ENCODE data around the gene MKI67. TPM values are rescaled to one million over a fixed set of nuclear protein-coding genes. Genes with fewer than 3 reads are reported as not detected.

The MKI67 gene
- total RNA-seq, 1 donor = 2.5 TPM

DNA sequence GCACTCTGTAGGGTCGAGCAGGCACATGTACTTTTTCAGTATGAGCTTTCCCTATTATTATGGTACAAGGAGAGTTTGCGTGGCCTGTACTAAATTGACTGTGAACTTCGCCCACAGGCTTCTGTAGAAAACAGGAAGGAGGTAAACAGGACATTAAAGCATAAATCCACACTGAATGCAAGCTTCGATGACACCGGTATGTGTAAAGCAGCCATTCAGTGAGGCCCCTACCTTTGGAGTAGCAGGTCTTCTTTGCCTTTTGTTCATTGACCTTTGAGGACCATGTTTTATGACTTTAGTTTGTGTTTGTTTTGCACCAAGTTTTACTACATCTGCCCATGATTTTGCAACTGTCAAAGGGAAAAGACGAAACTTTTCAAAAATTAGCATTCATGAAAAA lies 14.5 kb downstream of the MKI67 start:
- DNase-seq (ENCODE audit: insufficient read length, low spot score, missing footprints) = no peak
- Histone ChIP-seq H3K4me3 (ENCODE audit: insufficient read depth, low read length) (no peak overlapping the region), H3K27ac (ENCODE audit: low read depth, low read length) (no peak overlapping the region), H3K79me2 (ENCODE audit: insufficient read depth, low read length) (peaks cover 9% of the 10 kb centered on the region), H3K27me3 (ENCODE audit: insufficient read depth, low read length) (no peaks in the 10 kb centered on the region), H3K4me2 (ENCODE audit: insufficient read depth, low read length) (no peak overlapping the region), H3K4me1 (ENCODE audit: insufficient read depth, low read length) (no peaks in the 10 kb centered on the region), H4K20me1 (ENCODE audit: insufficient read depth, low read length) (no peaks in the 10 kb centered on the region), H3K36me3 (ENCODE audit: insufficient read depth, low read length) (peaks cover 86% of the 10 kb centered on the region), H3K9me3 (ENCODE audit: low read depth, low read length) (no peaks in the 10 kb centered on the region), H2AFZ (ENCODE audit: low read length) (no peak overlapping the region)
- TF ChIP-seq CTCF (IDR thresholded peaks at IDR 0.05; ENCODE audit: extremely low read depth, low read depth, low read length) = no peak

GRCh38 chr10:128110339-128110738 lies 15.9 kb downstream of the MKI67 start:
- DNase-seq (ENCODE audit: insufficient read length, low spot score, missing footprints) = no peak
- H3K27me3 ChIP-seq (ENCODE audit: insufficient read depth, low read length) = no peaks in the 10 kb centered on the region
- no peaks in the 10 kb centered on the region for H4K20me1 ChIP-seq (ENCODE audit: insufficient read depth, low read length)
- no peaks in the 10 kb centered on the region for H3K4me1 ChIP-seq (ENCODE audit: insufficient read depth, low read length)
- H2AFZ ChIP-seq (ENCODE audit: low read length) = no peak overlapping the region
- no peak overlapping the region for H3K4me2 ChIP-seq (ENCODE audit: insufficient read depth, low read length)
- H3K79me2 ChIP-seq (ENCODE audit: insufficient read depth, low read length) = peaks cover 11% of the 10 kb centered on the region
- peaks cover 95% of the 10 kb centered on the region for H3K36me3 ChIP-seq (ENCODE audit: insufficient read depth, low read length)
- H3K9me3 ChIP-seq (ENCODE audit: low read depth, low read length) = no peaks in the 10 kb centered on the region
- H3K27ac ChIP-seq (ENCODE audit: low read depth, low read length) = no peak overlapping the region
- no peak overlapping the region for H3K4me3 ChIP-seq (ENCODE audit: insufficient read depth, low read length)
- TF ChIP-seq CTCF (IDR thresholded peaks at IDR 0.05; ENCODE audit: extremely low read depth, low read depth, low read length) = no peak

- Histone ChIP-seq H3K4me1 (ENCODE audit: insufficient read depth, low read length) (no peaks in the 10 kb centered on the region), H3K27me3 (ENCODE audit: insufficient read depth, low read length) (no peaks in the 10 kb centered on the region), H3K27ac (ENCODE audit: low read depth, low read length) (no peak overlapping the region), H3K4me2 (ENCODE audit: insufficient read depth, low read length) (no peak overlapping the region), H2AFZ (ENCODE audit: low read length) (no peak overlapping the region), H3K36me3 (ENCODE audit: insufficient read depth, low read length) (peaks cover 93% of the 10 kb centered on the region), H3K9me3 (ENCODE audit: low read depth, low read length) (no peaks in the 10 kb centered on the region), H4K20me1 (ENCODE audit: insufficient read depth, low read length) (no peaks in the 10 kb centered on the region), H3K79me2 (ENCODE audit: insufficient read depth, low read length) (peaks cover 7% of the 10 kb centered on the region), H3K4me3 (ENCODE audit: insufficient read depth, low read length) (no peak overlapping the region)
- no peak for TF ChIP-seq CTCF (IDR thresholded peaks at IDR 0.05; ENCODE audit: extremely low read depth, low read depth, low read length)
- DNase-seq (ENCODE audit: insufficient read length, low spot score, missing footprints) = no peak
Observed at GRCh38 chr10:128109707-128110106, 16.5 kb downstream of the MKI67 start.

DNA sequence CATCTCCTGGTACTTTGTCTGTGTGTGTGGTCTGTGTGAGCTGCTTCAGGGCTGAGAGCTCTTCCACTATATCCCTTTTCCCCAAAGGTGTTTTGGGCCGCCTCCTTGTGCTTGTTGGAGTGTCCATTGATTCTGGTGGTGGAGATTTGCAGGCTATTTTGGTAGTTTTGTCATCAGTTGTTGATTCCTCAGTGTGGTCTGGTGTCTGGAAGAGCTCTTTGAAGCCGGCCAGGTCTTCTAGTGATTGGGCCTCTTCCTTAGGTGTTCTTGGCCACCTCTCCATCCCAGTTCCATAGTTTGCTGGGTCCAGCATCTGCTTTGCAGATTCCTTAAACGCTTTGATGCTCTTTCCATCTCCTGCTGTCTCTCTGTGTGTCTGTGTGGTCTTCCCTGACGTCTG lies 20.8 kb downstream of the MKI67 start:
- no peak overlapping the region for H3K4me2 ChIP-seq (ENCODE audit: insufficient read depth, low read length)
- H3K27ac ChIP-seq (ENCODE audit: low read depth, low read length) = no peak overlapping the region
- H4K20me1 ChIP-seq (ENCODE audit: insufficient read depth, low read length) = no peaks in the 10 kb centered on the region
- H2AFZ ChIP-seq (ENCODE audit: low read length) = no peak overlapping the region
- no peaks in the 10 kb centered on the region for H3K27me3 ChIP-seq (ENCODE audit: insufficient read depth, low read length)
- no peaks in the 10 kb centered on the region for H3K9me3 ChIP-seq (ENCODE audit: low read depth, low read length)
- peaks cover 7% of the 10 kb centered on the region for H3K79me2 ChIP-seq (ENCODE audit: insufficient read depth, low read length)
- DNase-seq (ENCODE audit: insufficient read length, low spot score, missing footprints) = no peak
- H3K36me3 ChIP-seq (ENCODE audit: insufficient read depth, low read length) = peaks cover 89% of the 10 kb centered on the region
- no peak for TF ChIP-seq CTCF (IDR thresholded peaks at IDR 0.05; ENCODE audit: extremely low read depth, low read depth, low read length)
- H3K4me1 ChIP-seq (ENCODE audit: insufficient read depth, low read length) = no peaks in the 10 kb centered on the region
- H3K4me3 ChIP-seq (ENCODE audit: insufficient read depth, low read length) = no peak overlapping the region

Measured in osteoblast (primary cell).